Dendritic cell treated with granulocyte-macrophage colony-stimulating factor and Interleukin-4, amounts not matched to agents 40 ng/mL and 50 ng/mL, for 4 days (primary cell): ENCODE results near the gene CHID1.

Experiments
- H3K27ac Mint-ChIP-seq: one replicate; pipeline ENCODE4 v1.8.0; 2022; ENCODE audit warnings: mild to moderate bottlenecking, mixed read lengths
- H3K27me3 Mint-ChIP-seq: one replicate; pipeline ENCODE4 v1.8.0; 2022; ENCODE audit warnings: mild to moderate bottlenecking, mixed read lengths
- H3K36me3 Mint-ChIP-seq: one replicate; pipeline ENCODE4 v1.8.0; 2022; ENCODE audit warnings: low read depth, mixed read lengths
- H3K4me1 Mint-ChIP-seq: one replicate; pipeline ENCODE4 v1.8.0; 2022; ENCODE audit warnings: low read depth, mixed read lengths
- H3K4me3 Mint-ChIP-seq: one replicate; pipeline ENCODE4 v1.8.0; 2022; ENCODE audit warnings: mild to moderate bottlenecking, moderate library complexity, mixed read lengths
- H3K9me3 Mint-ChIP-seq: one replicate; pipeline ENCODE4 v1.8.0; 2022; ENCODE audit warnings: mixed read lengths
- intact Hi-C: fragments of 100-400 bp; cut with micrococcal nuclease; formaldehyde crosslinking; loops from one replicate; pipeline ENCODE4 v1.15.0; 2022

Gene CHID1

GRCh38 chr11:910589-911030 is at the start of gene CHID1:
Gene CHID1 (minus strand): TSS chr11:910810. CDS start chr11:904816, 5,994 bp downstream.
- no peaks in the 10 kb centered on the region for H3K9me3 Mint-ChIP-seq
- intact Hi-C loops: loop anchor here (2.0 kb wide), 1 partner anchor 14 kb away; the partner anchor contains the start of gene AP2A2
- peaks cover 72% of the 10 kb centered on the region for H3K36me3 Mint-ChIP-seq
- H3K4me3 Mint-ChIP-seq: peak within 1 kb of the TSS; percentile 92
- H3K4me1 Mint-ChIP-seq: peaks cover 73% of the 10 kb centered on the region
- no peaks in the 10 kb centered on the region for H3K27me3 Mint-ChIP-seq
- peak within 1 kb of the TSS; percentile 91 for H3K27ac Mint-ChIP-seq

- Mint-ChIP-seq H3K4me1 (peaks cover 66% of the 10 kb centered on the region), H3K4me3 (no peak overlapping the region), H3K36me3 (peaks cover 100% of the 10 kb centered on the region), H3K27me3 (no peaks in the 10 kb centered on the region), H3K27ac (no peak overlapping the region), H3K9me3 (no peaks in the 10 kb centered on the region)
- intact Hi-C loops: no loop called here
Observed at GRCh38 chr11:959608-960007, 49.0 kb upstream of the CHID1 start.

GRCh38 chr11:959027-959426 is 48.4 kb upstream of the CHID1 start:
- Mint-ChIP-seq H3K4me3 (no peak overlapping the region), H3K27ac (no peak overlapping the region), H3K27me3 (no peaks in the 10 kb centered on the region), H3K4me1 (peaks cover 66% of the 10 kb centered on the region), H3K36me3 (peaks cover 100% of the 10 kb centered on the region), H3K9me3 (no peaks in the 10 kb centered on the region)
- intact Hi-C loops: no loop called here

GRCh38 chr11:958101-958500 is 47.5 kb upstream of the CHID1 start:
- Mint-ChIP-seq H3K27me3 (no peaks in the 10 kb centered on the region), H3K27ac (peak overlapping the region; percentile 12), H3K36me3 (peaks cover 100% of the 10 kb centered on the region), H3K9me3 (no peaks in the 10 kb centered on the region), H3K4me1 (peaks cover 73% of the 10 kb centered on the region), H3K4me3 (no peak overlapping the region)
- intact Hi-C loops: no loop called here

GRCh38 chr11:957212-957920 is 46.8 kb upstream of the CHID1 start:
- peaks cover 100% of the 10 kb centered on the region for H3K36me3 Mint-ChIP-seq
- intact Hi-C loops: no loop called here
- H3K4me3 Mint-ChIP-seq: no peak overlapping the region
- peak overlapping the region; percentile 12 for H3K27ac Mint-ChIP-seq
- H3K27me3 Mint-ChIP-seq: no peaks in the 10 kb centered on the region
- H3K4me1 Mint-ChIP-seq: peaks cover 80% of the 10 kb centered on the region
- no peaks in the 10 kb centered on the region for H3K9me3 Mint-ChIP-seq

GRCh38 chr11:955154-956063 is 44.8 kb upstream of the CHID1 start:
- H3K27ac Mint-ChIP-seq: peak overlapping the region; percentile 47
- no peaks in the 10 kb centered on the region for H3K27me3 Mint-ChIP-seq
- peak overlapping the region; percentile 8 for H3K4me3 Mint-ChIP-seq
- H3K9me3 Mint-ChIP-seq: no peaks in the 10 kb centered on the region
- intact Hi-C loops: no loop called here
- H3K36me3 Mint-ChIP-seq: peaks cover 100% of the 10 kb centered on the region
- H3K4me1 Mint-ChIP-seq: peaks cover 83% of the 10 kb centered on the region

- Mint-ChIP-seq H3K4me3 (peak overlapping the region; percentile 59), H3K4me1 (peaks cover 88% of the 10 kb centered on the region), H3K27ac (peak overlapping the region; percentile 74), H3K9me3 (no peaks in the 10 kb centered on the region), H3K27me3 (no peaks in the 10 kb centered on the region), H3K36me3 (peaks cover 100% of the 10 kb centered on the region)
- intact Hi-C loops: no loop called here
Observed at GRCh38 chr11:954392-955153, 44.0 kb upstream of the CHID1 start.

GRCh38 chr11:953512-953911 is 42.9 kb upstream of the CHID1 start:
- H3K36me3 Mint-ChIP-seq: peaks cover 100% of the 10 kb centered on the region
- H3K4me3 Mint-ChIP-seq: peak overlapping the region; percentile 27
- peak overlapping the region; percentile 74 for H3K27ac Mint-ChIP-seq
- intact Hi-C loops: no loop called here
- H3K4me1 Mint-ChIP-seq: peaks cover 87% of the 10 kb centered on the region
- no peaks in the 10 kb centered on the region for H3K27me3 Mint-ChIP-seq
- H3K9me3 Mint-ChIP-seq: no peaks in the 10 kb centered on the region

- H3K9me3 Mint-ChIP-seq: peaks cover 6% of the 10 kb centered on the region
- intact Hi-C loops: no loop called here
- peaks cover 100% of the 10 kb centered on the region for H3K36me3 Mint-ChIP-seq
- no peaks in the 10 kb centered on the region for H3K27me3 Mint-ChIP-seq
- H3K4me3 Mint-ChIP-seq: no peak overlapping the region
- H3K4me1 Mint-ChIP-seq: peaks cover 84% of the 10 kb centered on the region
- H3K27ac Mint-ChIP-seq: peak overlapping the region; percentile 74
Observed at GRCh38 chr11:952406-953385, 42.1 kb upstream of the CHID1 start.

GRCh38 chr11:951507-951906 is 40.9 kb upstream of the CHID1 start:
- H3K4me1 Mint-ChIP-seq: peaks cover 74% of the 10 kb centered on the region
- intact Hi-C loops: no loop called here

GRCh38 chr11:947744-948143 is 37.1 kb upstream of the CHID1 start:
- Mint-ChIP-seq H3K27me3 (no peaks in the 10 kb centered on the region), H3K9me3 (peaks cover 8% of the 10 kb centered on the region), H3K4me3 (no peak overlapping the region), H3K36me3 (peaks cover 100% of the 10 kb centered on the region), H3K4me1 (peaks cover 70% of the 10 kb centered on the region), H3K27ac (peak overlapping the region; percentile 30)
- intact Hi-C loops: no loop called here

More at GRCh38 chr11:951507-951906, 40.9 kb upstream of the CHID1 start:
- no peaks in the 10 kb centered on the region for H3K27me3 Mint-ChIP-seq
- H3K4me3 Mint-ChIP-seq: no peak overlapping the region
- no peak overlapping the region for H3K27ac Mint-ChIP-seq
- H3K36me3 Mint-ChIP-seq: peaks cover 100% of the 10 kb centered on the region
- peaks cover 8% of the 10 kb centered on the region for H3K9me3 Mint-ChIP-seq

- Mint-ChIP-seq H3K9me3 (peaks cover 8% of the 10 kb centered on the region), H3K4me3 (peak overlapping the region; percentile 17), H3K36me3 (peaks cover 100% of the 10 kb centered on the region), H3K27me3 (no peaks in the 10 kb centered on the region), H3K4me1 (peaks cover 73% of the 10 kb centered on the region), H3K27ac (no peak overlapping the region)
- intact Hi-C loops: no loop called here
Observed at GRCh38 chr11:945986-946385, 35.4 kb upstream of the CHID1 start.
